ENCODE measurements around the gene ZNF385D. TPM values are rescaled to one million over a fixed set of nuclear protein-coding genes. Genes with fewer than 3 reads are reported as not detected.
"Not testable (repeated sequence)": the region's sequence is repeated elsewhere in the genome, so short reads cannot be mapped to it uniquely, and the experiment has no call there.

The ZNF385D gene
- total RNA-seq, 1 experiment from 2014 or later, result 0.28 TPM

DNA sequence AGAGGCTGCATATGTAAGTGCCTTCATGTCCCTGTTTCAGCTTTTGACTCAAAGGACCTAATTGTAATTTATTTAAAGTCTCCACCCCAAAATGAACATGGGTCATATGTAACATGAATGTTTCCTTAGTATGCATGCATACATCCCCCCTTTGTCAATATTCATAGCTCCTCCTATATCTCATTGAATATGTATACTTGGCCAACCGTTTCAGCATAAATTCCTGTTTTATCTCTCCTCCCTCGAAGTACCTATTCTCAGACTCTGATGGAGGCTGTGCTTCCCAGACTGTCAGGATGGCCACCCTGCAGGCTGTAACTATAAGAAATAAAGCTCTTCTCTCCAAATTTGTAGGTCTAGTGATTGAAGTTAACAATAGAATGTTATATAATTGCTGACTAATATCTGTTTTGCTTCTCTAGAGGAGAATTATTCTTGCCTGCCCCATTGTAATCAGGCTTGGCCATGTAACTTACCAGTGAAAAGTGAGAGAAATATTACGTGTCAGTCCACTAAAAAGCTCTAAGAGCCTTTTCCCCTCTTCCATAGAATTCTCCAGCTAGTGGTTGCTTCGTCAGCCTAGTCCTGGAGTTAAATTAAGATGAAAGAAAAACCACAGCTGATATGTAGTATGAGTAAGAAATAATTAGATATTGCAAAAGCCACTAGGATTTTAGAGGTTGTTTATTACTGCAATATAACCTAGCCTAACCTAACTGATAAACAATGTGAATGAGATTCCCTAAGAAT is 245.1 kb downstream of the ZNF385D start:
- BruUV-seq (replicated peaks), result no TSS peak
- no peak overlapping the region for H3K27ac ChIP-seq
- H4K20me1 ChIP-seq (ENCODE audit: insufficient read depth), result no peaks in the 10 kb centered on the region
- H3K79me2 ChIP-seq (ENCODE audit: low read depth), result no peaks in the 10 kb centered on the region
- ChIA-PET POLR2A (ENCODE audit: unreplicated experiment) (no interaction called here), CTCF (no interaction called here)
- H3K4me2 ChIP-seq, result no peak overlapping the region
- no peaks in the 10 kb centered on the region for H3F3A ChIP-seq (ENCODE audit: insufficient read depth, low read depth)
- no peak for TF ChIP-seq EZH2 (IDR thresholded peaks at IDR 0.05; ENCODE audit: low read depth)
- TF ChIP-seq, protein P1, sequence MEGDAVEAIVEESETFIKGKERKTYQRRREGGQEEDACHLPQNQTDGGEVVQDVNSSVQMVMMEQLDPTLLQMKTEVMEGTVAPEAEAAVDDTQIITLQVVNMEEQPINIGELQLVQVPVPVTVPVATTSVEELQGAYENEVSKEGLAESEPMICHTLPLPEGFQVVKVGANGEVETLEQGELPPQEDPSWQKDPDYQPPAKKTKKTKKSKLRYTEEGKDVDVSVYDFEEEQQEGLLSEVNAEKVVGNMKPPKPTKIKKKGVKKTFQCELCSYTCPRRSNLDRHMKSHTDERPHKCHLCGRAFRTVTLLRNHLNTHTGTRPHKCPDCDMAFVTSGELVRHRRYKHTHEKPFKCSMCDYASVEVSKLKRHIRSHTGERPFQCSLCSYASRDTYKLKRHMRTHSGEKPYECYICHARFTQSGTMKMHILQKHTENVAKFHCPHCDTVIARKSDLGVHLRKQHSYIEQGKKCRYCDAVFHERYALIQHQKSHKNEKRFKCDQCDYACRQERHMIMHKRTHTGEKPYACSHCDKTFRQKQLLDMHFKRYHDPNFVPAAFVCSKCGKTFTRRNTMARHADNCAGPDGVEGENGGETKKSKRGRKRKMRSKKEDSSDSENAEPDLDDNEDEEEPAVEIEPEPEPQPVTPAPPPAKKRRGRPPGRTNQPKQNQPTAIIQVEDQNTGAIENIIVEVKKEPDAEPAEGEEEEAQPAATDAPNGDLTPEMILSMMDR (conservative IDR thresholded peaks at IDR 0.05), result no peak
- H3K9me3 ChIP-seq (ENCODE audit: insufficient read depth, low read depth), result no peaks in the 10 kb centered on the region
- no peaks in the 10 kb centered on the region for H3K4me1 ChIP-seq (replicated peaks; ENCODE audit: insufficient read depth)
- H3K36me3 ChIP-seq (ENCODE audit: low read depth), result no peaks in the 10 kb centered on the region
- no peak overlapping the region for H3K4me3 ChIP-seq
- DNase-seq, result no peak
- no peak overlapping the region for H2AFZ ChIP-seq
- intact Hi-C loops (cut with micrococcal nuclease; ENCODE audit: unreplicated experiment), result no loop called here
- no peaks in the 10 kb centered on the region for H3K9me2 ChIP-seq (ENCODE audit: insufficient read depth)
- no peaks in the 10 kb centered on the region for H3K27me3 ChIP-seq (ENCODE audit: insufficient read depth, low read depth)

GRCh38 chr3:21502656-21503055 is 248.4 kb downstream of the ZNF385D start:
- CTCF ChIA-PET, result no interaction called here
- Histone ChIP-seq H3F3A (ENCODE audit: insufficient read depth, low read depth) (no peaks in the 10 kb centered on the region), H3K9me2 (ENCODE audit: insufficient read depth) (no peaks in the 10 kb centered on the region), H3K4me2 (no peak overlapping the region), H2AFZ (no peak overlapping the region), H3K79me2 (ENCODE audit: low read depth) (no peaks in the 10 kb centered on the region), H3K36me3 (ENCODE audit: low read depth) (no peaks in the 10 kb centered on the region), H3K9me3 (ENCODE audit: insufficient read depth, low read depth) (no peaks in the 10 kb centered on the region), H3K4me3 (no peak overlapping the region), H4K20me1 (ENCODE audit: insufficient read depth) (no peaks in the 10 kb centered on the region), H3K27ac (no peak overlapping the region), H3K4me1 (replicated peaks; ENCODE audit: insufficient read depth) (no peaks in the 10 kb centered on the region), H3K27me3 (ENCODE audit: insufficient read depth, low read depth) (no peaks in the 10 kb centered on the region)
- no TSS peak for BruUV-seq (replicated peaks)
- intact Hi-C loops (cut with micrococcal nuclease; ENCODE audit: unreplicated experiment), result no loop called here
- POLR2A ChIA-PET (ENCODE audit: unreplicated experiment), result interaction anchor here (0.6 kb wide), 1 partner anchor 1241 kb away, joined by 3 read pairs; no protein-coding TSS in a partner anchor
- DNase-seq, result no peak
- no peak for TF ChIP-seq EZH2 (IDR thresholded peaks at IDR 0.05; ENCODE audit: low read depth)
- TF ChIP-seq, protein P1 (conservative IDR thresholded peaks at IDR 0.05), result no peak

- no peak for DNase-seq
- Histone ChIP-seq H3K4me3 (no peak overlapping the region), H3K27ac (no peak overlapping the region), H3K27me3 (ENCODE audit: insufficient read depth, low read depth) (no peaks in the 10 kb centered on the region), H3K9me2 (ENCODE audit: insufficient read depth) (no peaks in the 10 kb centered on the region), H3K4me1 (replicated peaks; ENCODE audit: insufficient read depth) (no peaks in the 10 kb centered on the region), H3K4me2 (no peak overlapping the region), H3K79me2 (ENCODE audit: low read depth) (no peaks in the 10 kb centered on the region), H3K36me3 (ENCODE audit: low read depth) (no peaks in the 10 kb centered on the region), H3K9me3 (ENCODE audit: insufficient read depth, low read depth) (no peaks in the 10 kb centered on the region), H4K20me1 (ENCODE audit: insufficient read depth) (no peaks in the 10 kb centered on the region), H3F3A (ENCODE audit: insufficient read depth, low read depth) (no peaks in the 10 kb centered on the region), H2AFZ (no peak overlapping the region)
- TF ChIP-seq, protein P1 (conservative IDR thresholded peaks at IDR 0.05), result no peak
- TF ChIP-seq EZH2 (IDR thresholded peaks at IDR 0.05; ENCODE audit: low read depth), result no peak
- POLR2A ChIA-PET (ENCODE audit: unreplicated experiment), result no interaction called here
- no TSS peak for BruUV-seq (replicated peaks)
- CTCF ChIA-PET, result no interaction called here
- intact Hi-C loops (cut with micrococcal nuclease; ENCODE audit: unreplicated experiment), result no loop called here
Measured at GRCh38 chr3:21500834-21501233, 250.2 kb downstream of the ZNF385D start.

- H3K9me3 ChIP-seq (ENCODE audit: insufficient read depth, low read depth); H3K4me1 ChIP-seq (replicated peaks; ENCODE audit: insufficient read depth); H3K36me3 ChIP-seq (ENCODE audit: low read depth); H3K4me3 ChIP-seq; CTCF ChIA-PET; POLR2A ChIA-PET (ENCODE audit: unreplicated experiment); intact Hi-C loops (cut with micrococcal nuclease; ENCODE audit: unreplicated experiment); H3K79me2 ChIP-seq (ENCODE audit: low read depth); H4K20me1 ChIP-seq (ENCODE audit: insufficient read depth); H3F3A ChIP-seq (ENCODE audit: insufficient read depth, low read depth); H3K4me2 ChIP-seq; H3K9me2 ChIP-seq (ENCODE audit: insufficient read depth); H2AFZ ChIP-seq; H3K27ac ChIP-seq; H3K27me3 ChIP-seq (ENCODE audit: insufficient read depth, low read depth); BruUV-seq (replicated peaks); DNase-seq: not testable (repeated sequence)
Measured at GRCh38 chr3:21490671-21491070, 260.3 kb downstream of the ZNF385D start.

All from PC-9 (cell line).